ENCODE data around the gene ADAM21.

DNA sequence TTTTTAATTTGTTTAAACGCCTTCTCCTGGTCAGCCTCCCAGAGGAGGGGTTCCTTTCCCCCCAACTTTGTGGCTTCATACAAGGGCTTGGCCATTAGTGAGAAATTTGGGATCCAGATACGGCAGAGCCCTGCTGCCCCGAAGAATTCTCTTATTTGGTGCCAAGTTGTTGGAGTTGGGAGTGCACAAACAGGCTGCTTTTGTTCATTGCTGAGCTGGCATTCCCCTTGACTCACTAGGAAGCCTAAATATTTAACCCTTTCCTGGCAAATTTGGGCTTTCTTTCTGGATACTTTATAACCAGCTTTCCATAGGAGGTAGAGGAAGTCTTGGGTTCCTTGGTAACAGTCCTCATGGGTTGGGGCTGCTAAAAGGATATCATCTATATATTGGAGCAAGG is 10.3 kb upstream of the ADAM21 start:
- TF ChIP-seq GATA3 (IDR thresholded peaks at IDR 0.05; ENCODE audit: low read depth, low read length) (no peak), GATA2 (IDR thresholded peaks at IDR 0.05; ENCODE audit: low read depth, low read length) (no peak)
